PFSK-1 (cell line): Measurements from ENCODE around the gene UGT1A6. TPM values are rescaled to one million over a fixed set of nuclear protein-coding genes. Genes with fewer than 3 reads are reported as not detected.

Experiments used
- FOXP2 ChIP-seq: optimal IDR thresholded peaks from 2 replicates; pipeline ENCODE3; 2011; ENCODE audit warnings: borderline replicate concordance, control low read depth, inconsistent platforms; ENCODE audit not compliant: insufficient read depth; ENCODE audit errors: extremely low read length, extremely low read depth
- POLR2AphosphoS5 ChIP-seq: IDR thresholded peaks from 2 replicates; pipeline ENCODE4 v1.6.1; 2012; ENCODE audit warnings: low read depth, mild to moderate bottlenecking, control low read depth, low read length, moderate library complexity
- REST ChIP-seq, 2 experiments: IDR thresholded peaks; 2 replicates each; pipeline versions ENCODE4 v1.6.1 to v1.8.0; 2011 to 2012; ENCODE audit warnings: low read depth in 2 of 2, low read length in 2 of 2, control low read depth in 1 of 2, inconsistent platforms in 1 of 2, mild to moderate bottlenecking in 1 of 2, moderate library complexity in 1 of 2; ENCODE audit not compliant: insufficient read depth in 1 of 2
- SIN3A ChIP-seq: IDR thresholded peaks from 2 replicates; pipeline ENCODE4 v1.6.1; 2012; ENCODE audit warnings: mild to moderate bottlenecking, low read length, moderate library complexity, borderline replicate concordance; ENCODE audit not compliant: insufficient read depth
- TAF1 ChIP-seq: IDR thresholded peaks from 2 replicates; pipeline ENCODE4 v1.6.1; 2012; ENCODE audit warnings: low read length, control low read depth, borderline replicate concordance; ENCODE audit not compliant: insufficient read depth
- polyA plus RNA-seq: library from polyadenylated mRNA; unstranded; fragments of >200 nt; gene quantifications from one replicate; pipeline ENCODE4 v1.2.1, GENCODE V29; 2012; ENCODE audit warnings: low read depth, missing spikeins; ENCODE audit not compliant: insufficient read length

Gene UGT1A6
- polyA plus RNA-seq, result not detected

GRCh38 chr2:233692648-233693047 is at the start of gene UGT1A6:
Gene UGT1A6 (plus strand): TSS chr2:233692890. CDS start chr2:233693005, 115 bp downstream.
- TF ChIP-seq FOXP2, result no peak
- TF ChIP-seq REST (IDR thresholded peaks at IDR 0.05; ENCODE audit: insufficient read depth in 1 of 2, low read depth in 2 of 2, low read length in 2 of 2), result no peak
- no peak for TF ChIP-seq POLR2AphosphoS5
- no peak for TF ChIP-seq TAF1
- no peak for TF ChIP-seq SIN3A

- TF ChIP-seq SIN3A (no peak), TAF1 (no peak), REST (IDR thresholded peaks at IDR 0.05; ENCODE audit: insufficient read depth in 1 of 2, low read depth in 2 of 2, low read length in 2 of 2) (no peak), FOXP2 (no peak), POLR2AphosphoS5 (no peak)
Observed at GRCh38 chr2:233643128-233643527, 49.6 kb upstream of the UGT1A6 start.

GRCh38 chr2:233650981-233651380 is 41.7 kb upstream of the UGT1A6 start:
- TF ChIP-seq POLR2AphosphoS5, result no peak
- no peak for TF ChIP-seq TAF1
- no peak for TF ChIP-seq FOXP2
- no peak for TF ChIP-seq REST (IDR thresholded peaks at IDR 0.05; ENCODE audit: insufficient read depth in 1 of 2, low read depth in 2 of 2, low read length in 2 of 2)
- TF ChIP-seq SIN3A, result no peak

- TF ChIP-seq FOXP2 (no peak), REST (IDR thresholded peaks at IDR 0.05; ENCODE audit: insufficient read depth in 1 of 2, low read depth in 2 of 2, low read length in 2 of 2) (no peak), POLR2AphosphoS5 (no peak), TAF1 (no peak)
Observed at GRCh38 chr2:233651430-233651829, 41.3 kb upstream of the UGT1A6 start.

- TF ChIP-seq FOXP2 (no peak), REST (IDR thresholded peaks at IDR 0.05; ENCODE audit: insufficient read depth in 1 of 2, low read depth in 2 of 2, low read length in 2 of 2) (no peak), SIN3A (no peak), TAF1 (no peak), POLR2AphosphoS5 (no peak)
Observed at GRCh38 chr2:233654501-233654900, 38.2 kb upstream of the UGT1A6 start.
